ENCODE results near the gene IFI27L1. TPM values are rescaled to one million over a fixed set of nuclear protein-coding genes. Genes with fewer than 3 reads are reported as not detected.
A peak's percentile ranks its signal among the peaks of the same experiment; 100 is the strongest.

IFI27L1 gene
- total RNA-seq, 1 experiment from 2014 or later = 14.7 TPM

DNA sequence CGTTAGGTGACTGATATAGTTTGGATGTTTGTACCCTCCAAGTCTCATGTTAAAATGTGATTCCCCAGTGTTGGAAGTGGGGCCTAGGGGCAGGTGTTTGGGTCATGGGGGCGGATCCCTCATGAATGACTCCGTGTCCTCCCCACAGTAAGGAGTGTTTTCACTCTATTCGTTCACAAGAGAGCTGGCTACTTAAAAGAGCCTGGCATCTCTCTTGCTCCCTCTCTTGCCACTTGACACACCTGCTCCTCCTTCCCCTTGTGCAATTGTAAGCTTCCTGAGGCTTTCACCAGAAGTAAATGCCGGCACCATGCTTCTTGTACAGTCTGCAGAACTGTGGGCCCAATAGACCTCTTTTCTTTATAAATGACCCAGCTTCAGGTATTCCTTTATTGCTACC, 45.7 kb downstream of the IFI27L1 start:
- POLR2A ChIA-PET (ENCODE audit: low non-redundant PET) = no interaction called here
- H3K4me3 ChIP-seq (ENCODE audit: low read depth, low read length, poor library complexity, severe bottlenecking) = no peak overlapping the region
- intact Hi-C loops (cut with micrococcal nuclease; ENCODE audit: unreplicated experiment) = no loop called here
- no peak for DNase-seq (ENCODE audit: low spot score)
- H3K27ac ChIP-seq (ENCODE audit: low read depth, low read length, poor library complexity, severe bottlenecking) = no peak overlapping the region
- H3K27me3 ChIP-seq (replicated peaks; ENCODE audit: insufficient read depth, low read depth, low read length, poor library complexity) = no peaks in the 10 kb centered on the region
- peaks cover 5% of the 10 kb centered on the region for H3K4me1 ChIP-seq (ENCODE audit: insufficient read depth, low read length, poor library complexity, severe bottlenecking)
- H3K9me3 ChIP-seq (ENCODE audit: low read depth, low read length, poor library complexity, severe bottlenecking) = no peaks in the 10 kb centered on the region
- CTCF ChIA-PET = interaction anchor here (1.5 kb wide), 1 partner anchor 10 kb away, joined by 4 read pairs; no protein-coding TSS in a partner anchor
- BruUV-seq (replicated peaks) = no TSS peak
- no peaks in the 10 kb centered on the region for H3K36me3 ChIP-seq (ENCODE audit: insufficient read depth, low read length, poor library complexity, severe bottlenecking)
- TF ChIP-seq, protein P1, sequence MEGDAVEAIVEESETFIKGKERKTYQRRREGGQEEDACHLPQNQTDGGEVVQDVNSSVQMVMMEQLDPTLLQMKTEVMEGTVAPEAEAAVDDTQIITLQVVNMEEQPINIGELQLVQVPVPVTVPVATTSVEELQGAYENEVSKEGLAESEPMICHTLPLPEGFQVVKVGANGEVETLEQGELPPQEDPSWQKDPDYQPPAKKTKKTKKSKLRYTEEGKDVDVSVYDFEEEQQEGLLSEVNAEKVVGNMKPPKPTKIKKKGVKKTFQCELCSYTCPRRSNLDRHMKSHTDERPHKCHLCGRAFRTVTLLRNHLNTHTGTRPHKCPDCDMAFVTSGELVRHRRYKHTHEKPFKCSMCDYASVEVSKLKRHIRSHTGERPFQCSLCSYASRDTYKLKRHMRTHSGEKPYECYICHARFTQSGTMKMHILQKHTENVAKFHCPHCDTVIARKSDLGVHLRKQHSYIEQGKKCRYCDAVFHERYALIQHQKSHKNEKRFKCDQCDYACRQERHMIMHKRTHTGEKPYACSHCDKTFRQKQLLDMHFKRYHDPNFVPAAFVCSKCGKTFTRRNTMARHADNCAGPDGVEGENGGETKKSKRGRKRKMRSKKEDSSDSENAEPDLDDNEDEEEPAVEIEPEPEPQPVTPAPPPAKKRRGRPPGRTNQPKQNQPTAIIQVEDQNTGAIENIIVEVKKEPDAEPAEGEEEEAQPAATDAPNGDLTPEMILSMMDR (conservative IDR thresholded peaks at IDR 0.05; ENCODE audit: low read depth, low read length) = no peak
- no peak for TF ChIP-seq EZH2 (IDR thresholded peaks at IDR 0.05; ENCODE audit: borderline replicate concordance, low read depth, low read length, poor library complexity, severe bottlenecking)

DNA sequence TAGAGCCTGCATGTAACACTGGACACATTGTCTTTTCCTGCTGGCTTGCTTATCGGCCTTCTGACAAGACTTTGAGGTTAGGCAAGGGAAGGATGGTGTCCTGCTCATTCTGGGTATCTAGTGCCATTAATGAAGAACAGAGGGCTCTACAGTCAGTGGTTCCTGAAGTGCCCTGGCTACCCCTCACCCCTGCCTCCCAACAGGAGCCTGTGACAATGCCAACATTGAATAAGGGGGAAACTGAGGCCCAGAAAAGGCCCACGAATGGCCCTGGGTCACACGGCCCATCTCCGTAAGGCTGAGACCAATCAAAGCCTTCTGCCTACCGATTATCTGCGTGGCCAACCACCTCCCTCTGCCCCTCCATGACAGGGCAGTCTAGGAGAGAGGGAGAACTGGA, 46.2 kb downstream of the IFI27L1 start:
- TF ChIP-seq, protein P1 (conservative IDR thresholded peaks at IDR 0.05; ENCODE audit: low read depth, low read length) = no peak
- TF ChIP-seq EZH2 (IDR thresholded peaks at IDR 0.05; ENCODE audit: borderline replicate concordance, low read depth, low read length, poor library complexity, severe bottlenecking) = no peak
- Histone ChIP-seq H3K4me3 (ENCODE audit: low read depth, low read length, poor library complexity, severe bottlenecking) (no peak overlapping the region), H3K36me3 (ENCODE audit: insufficient read depth, low read length, poor library complexity, severe bottlenecking) (no peaks in the 10 kb centered on the region), H3K4me1 (ENCODE audit: insufficient read depth, low read length, poor library complexity, severe bottlenecking) (peaks cover 5% of the 10 kb centered on the region), H3K27ac (ENCODE audit: low read depth, low read length, poor library complexity, severe bottlenecking) (no peak overlapping the region), H3K9me3 (ENCODE audit: low read depth, low read length, poor library complexity, severe bottlenecking) (no peaks in the 10 kb centered on the region), H3K27me3 (replicated peaks; ENCODE audit: insufficient read depth, low read depth, low read length, poor library complexity) (no peaks in the 10 kb centered on the region)
- BruUV-seq (replicated peaks) = no TSS peak
- intact Hi-C loops (cut with micrococcal nuclease; ENCODE audit: unreplicated experiment) = no loop called here
- POLR2A ChIA-PET (ENCODE audit: low non-redundant PET) = no interaction called here
- CTCF ChIA-PET = interaction anchor here (1.5 kb wide), 1 partner anchor 9 kb away, joined by 4 read pairs; no protein-coding TSS in a partner anchor
- DNase-seq (ENCODE audit: low spot score) = no peak

DNA sequence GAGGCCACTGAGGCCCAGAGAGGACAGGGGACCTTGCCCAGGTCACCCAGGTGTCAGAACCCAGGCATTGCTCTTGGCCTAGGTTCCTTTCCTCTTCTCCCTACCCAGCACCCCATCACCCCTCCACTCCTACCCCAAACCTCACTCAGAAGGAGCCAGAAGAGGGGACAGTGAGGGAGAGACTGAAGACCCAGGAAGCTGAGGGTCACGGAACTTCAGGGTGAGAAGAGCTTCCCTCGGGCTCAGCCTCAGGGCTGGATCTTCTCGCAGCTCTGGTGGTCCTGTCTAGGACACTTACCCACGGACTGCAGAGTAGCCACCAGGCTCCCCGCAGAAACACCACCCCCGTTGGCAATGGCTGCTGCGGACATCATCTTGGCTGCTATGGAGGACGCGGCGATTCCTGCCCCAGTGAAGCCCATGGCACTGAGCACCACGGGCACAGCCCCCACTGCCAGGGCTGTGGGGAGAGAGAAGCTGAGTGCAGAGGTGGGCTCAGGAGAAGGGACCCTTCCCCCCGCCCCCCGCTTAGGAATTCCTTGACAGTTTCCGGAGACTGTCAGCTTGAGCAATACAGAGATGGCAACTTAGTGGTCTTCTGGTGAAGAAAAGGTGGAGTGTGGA, 47.2 kb downstream of the IFI27L1 start:
- H3K4me1 ChIP-seq (ENCODE audit: insufficient read depth, low read length, poor library complexity, severe bottlenecking) = peaks cover 5% of the 10 kb centered on the region
- ChIA-PET POLR2A (ENCODE audit: low non-redundant PET) (interaction anchor here (0.6 kb wide), 2 partner anchors 1611 to 1876 kb away, joined by 3 to 4 read pairs; no protein-coding TSS in a partner anchor), CTCF (interaction anchor here (1.5 kb wide), 1 partner anchor 8 kb away, joined by 4 read pairs; no protein-coding TSS in a partner anchor)
- no peaks in the 10 kb centered on the region for H3K36me3 ChIP-seq (ENCODE audit: insufficient read depth, low read length, poor library complexity, severe bottlenecking)
- DNase-seq (ENCODE audit: low spot score) = no peak
- no TSS peak for BruUV-seq (replicated peaks)
- no peaks in the 10 kb centered on the region for H3K9me3 ChIP-seq (ENCODE audit: low read depth, low read length, poor library complexity, severe bottlenecking)
- no peak overlapping the region for H3K27ac ChIP-seq (ENCODE audit: low read depth, low read length, poor library complexity, severe bottlenecking)
- no peak for TF ChIP-seq EZH2 (IDR thresholded peaks at IDR 0.05; ENCODE audit: borderline replicate concordance, low read depth, low read length, poor library complexity, severe bottlenecking)
- TF ChIP-seq, protein P1 (conservative IDR thresholded peaks at IDR 0.05; ENCODE audit: low read depth, low read length) = no peak
- H3K27me3 ChIP-seq (replicated peaks; ENCODE audit: insufficient read depth, low read depth, low read length, poor library complexity) = no peaks in the 10 kb centered on the region
- intact Hi-C loops (cut with micrococcal nuclease; ENCODE audit: unreplicated experiment) = no loop called here
- peak overlapping the region; percentile 39 for H3K4me3 ChIP-seq (ENCODE audit: low read depth, low read length, poor library complexity, severe bottlenecking)

All from A673 (cell line).